ENCODE results near the gene ESR1. TPM values are rescaled to one million over a fixed set of nuclear protein-coding genes. Genes with fewer than 3 reads are reported as not detected.

The ESR1 gene
- total RNA-seq, 4 donors from 2014 or later = 1.3 to 2.6 (median 2.2) TPM

DNA sequence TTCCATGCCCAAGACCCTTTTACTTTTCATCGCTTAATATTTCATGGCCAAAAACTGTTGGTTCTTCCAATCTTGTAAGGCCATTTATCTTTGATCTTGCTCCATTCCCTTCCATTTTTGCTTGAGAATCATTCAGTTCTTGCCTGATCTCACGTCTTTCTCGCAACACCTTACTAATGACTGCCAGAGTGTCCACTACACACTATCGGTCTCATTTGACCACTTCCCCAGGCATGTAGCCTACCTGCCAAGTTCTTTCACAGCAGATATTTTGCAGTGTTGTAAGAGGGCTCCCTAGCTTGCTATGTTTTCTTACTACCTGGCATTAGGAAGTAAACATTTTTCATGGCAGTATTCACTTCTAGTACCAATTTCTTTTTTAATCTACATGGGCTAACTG lies 248.0 kb downstream of the ESR1 start:
- no peak overlapping the region for H3K4me3 ChIP-seq
- H3K9me3 ChIP-seq = no peaks in the 10 kb centered on the region
- no peaks in the 10 kb centered on the region for H3K4me1 ChIP-seq
- no peak for DNase-seq (ENCODE audit: low spot score in 2 of 2)
- no peaks in the 10 kb centered on the region for H3K27me3 ChIP-seq
- no peak overlapping the region for H3K27ac ChIP-seq
- no peaks in the 10 kb centered on the region for H3K36me3 ChIP-seq
- 98% methylated on average over 4 of the region's 4 CpGs for WGBS
- TF ChIP-seq POLR2A (IDR thresholded peaks at IDR 0.05) (no peak), POLR2AphosphoS5 (IDR thresholded peaks at IDR 0.05) (no peak), EP300 (IDR thresholded peaks at IDR 0.05) (no peak)
- TF ChIP-seq, protein P1, sequence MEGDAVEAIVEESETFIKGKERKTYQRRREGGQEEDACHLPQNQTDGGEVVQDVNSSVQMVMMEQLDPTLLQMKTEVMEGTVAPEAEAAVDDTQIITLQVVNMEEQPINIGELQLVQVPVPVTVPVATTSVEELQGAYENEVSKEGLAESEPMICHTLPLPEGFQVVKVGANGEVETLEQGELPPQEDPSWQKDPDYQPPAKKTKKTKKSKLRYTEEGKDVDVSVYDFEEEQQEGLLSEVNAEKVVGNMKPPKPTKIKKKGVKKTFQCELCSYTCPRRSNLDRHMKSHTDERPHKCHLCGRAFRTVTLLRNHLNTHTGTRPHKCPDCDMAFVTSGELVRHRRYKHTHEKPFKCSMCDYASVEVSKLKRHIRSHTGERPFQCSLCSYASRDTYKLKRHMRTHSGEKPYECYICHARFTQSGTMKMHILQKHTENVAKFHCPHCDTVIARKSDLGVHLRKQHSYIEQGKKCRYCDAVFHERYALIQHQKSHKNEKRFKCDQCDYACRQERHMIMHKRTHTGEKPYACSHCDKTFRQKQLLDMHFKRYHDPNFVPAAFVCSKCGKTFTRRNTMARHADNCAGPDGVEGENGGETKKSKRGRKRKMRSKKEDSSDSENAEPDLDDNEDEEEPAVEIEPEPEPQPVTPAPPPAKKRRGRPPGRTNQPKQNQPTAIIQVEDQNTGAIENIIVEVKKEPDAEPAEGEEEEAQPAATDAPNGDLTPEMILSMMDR (IDR thresholded peaks at IDR 0.05) = no peak

DNA sequence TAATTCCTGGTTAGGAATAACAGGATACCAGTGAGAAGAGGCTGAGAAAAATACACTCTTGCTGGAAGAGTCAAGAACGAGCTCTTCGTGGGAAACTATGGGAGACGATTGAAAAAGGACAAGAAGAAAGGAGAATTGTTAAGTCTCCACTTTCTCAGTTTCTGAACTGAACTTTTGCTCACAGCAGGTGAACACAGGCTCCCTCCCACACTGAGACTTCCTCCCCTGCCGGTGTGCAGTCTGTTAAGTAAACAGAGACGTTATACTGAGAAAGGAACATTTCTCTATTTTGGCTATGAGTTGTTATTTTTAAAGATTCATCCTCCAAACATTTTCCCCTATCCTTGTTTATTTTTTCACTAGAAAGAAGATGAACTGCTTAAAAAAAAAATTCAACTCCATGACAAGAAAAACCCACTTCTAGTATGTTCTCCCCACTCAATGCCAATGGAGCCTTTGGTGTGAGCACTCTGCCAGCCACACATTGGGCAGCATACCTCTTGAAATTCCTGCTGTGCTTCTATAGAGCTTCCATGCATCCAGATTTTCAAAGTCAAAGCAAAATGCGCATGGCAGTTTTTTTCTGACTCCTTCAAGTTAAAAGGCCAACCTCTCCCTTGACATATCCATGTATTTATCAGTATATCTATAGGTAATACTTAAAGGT lies 250.5 kb downstream of the ESR1 start:
- H3K4me1 ChIP-seq = no peaks in the 10 kb centered on the region
- H3K27me3 ChIP-seq = no peaks in the 10 kb centered on the region
- no peaks in the 10 kb centered on the region for H3K36me3 ChIP-seq
- no peak overlapping the region for H3K27ac ChIP-seq
- WGBS = 71% methylated on average over 6 of the region's 6 CpGs
- no peaks in the 10 kb centered on the region for H3K9me3 ChIP-seq
- H3K4me3 ChIP-seq = no peak overlapping the region
- no peak for DNase-seq (ENCODE audit: low spot score in 2 of 2)
- TF ChIP-seq EP300 (IDR thresholded peaks at IDR 0.05) (no peak), POLR2A (IDR thresholded peaks at IDR 0.05) (no peak), POLR2AphosphoS5 (IDR thresholded peaks at IDR 0.05) (no peak)
- TF ChIP-seq, protein P1 (IDR thresholded peaks at IDR 0.05) = no peak

DNA sequence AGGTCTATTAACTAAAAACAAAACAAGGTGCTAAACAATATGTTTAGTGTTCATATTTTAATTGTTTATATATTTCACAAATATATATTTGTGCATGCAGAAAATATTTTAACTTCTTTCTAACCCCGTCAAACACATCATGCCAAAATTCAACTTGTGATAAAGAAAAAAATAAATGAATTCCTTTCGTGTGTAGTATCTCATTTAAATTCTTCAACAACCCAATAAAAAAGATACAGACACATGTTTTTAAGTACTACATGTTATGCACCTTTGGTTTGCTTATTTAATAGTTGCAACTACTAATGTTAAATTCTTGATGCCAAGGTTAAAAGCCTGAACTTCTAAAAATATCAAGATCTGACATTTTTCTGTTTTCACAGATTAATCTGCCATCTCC lies 252.4 kb downstream of the ESR1 start:
- TF ChIP-seq, protein P1 (IDR thresholded peaks at IDR 0.05) = no peak
- TF ChIP-seq POLR2AphosphoS5 (IDR thresholded peaks at IDR 0.05) (no peak), POLR2A (IDR thresholded peaks at IDR 0.05) (no peak), EP300 (IDR thresholded peaks at IDR 0.05) (no peak)
- no peak overlapping the region for H3K4me3 ChIP-seq
- H3K27me3 ChIP-seq = no peaks in the 10 kb centered on the region
- H3K36me3 ChIP-seq = no peaks in the 10 kb centered on the region
- H3K9me3 ChIP-seq = no peaks in the 10 kb centered on the region
- no peak for DNase-seq (ENCODE audit: low spot score in 2 of 2)
- no peak overlapping the region for H3K27ac ChIP-seq
- H3K4me1 ChIP-seq = no peaks in the 10 kb centered on the region
- 93% methylated on average over 2 of the region's 2 CpGs for WGBS

DNA sequence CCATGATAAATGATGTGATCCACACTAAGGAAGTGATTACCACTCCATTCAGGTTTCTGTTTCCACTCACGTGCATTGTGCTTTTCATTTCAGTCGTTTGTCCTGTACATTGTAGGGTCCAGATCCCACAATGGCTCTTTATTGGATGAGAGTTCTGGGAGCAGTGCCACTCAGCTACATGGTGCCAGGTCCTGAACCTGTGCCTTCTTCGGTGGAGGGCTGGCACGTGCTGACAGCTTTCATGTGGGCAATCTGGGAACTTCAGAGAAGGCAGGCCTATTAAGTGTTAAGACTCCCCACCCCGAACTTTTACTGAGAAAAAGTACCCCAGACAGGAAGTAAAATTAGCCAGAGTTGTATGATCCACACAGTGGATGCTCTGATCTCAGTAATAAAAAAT lies 255.0 kb downstream of the ESR1 start:
- DNase-seq (ENCODE audit: low spot score in 2 of 2) = no peak
- Histone ChIP-seq H3K27me3 (no peaks in the 10 kb centered on the region), H3K4me3 (no peak overlapping the region), H3K36me3 (no peaks in the 10 kb centered on the region), H3K9me3 (no peaks in the 10 kb centered on the region), H3K4me1 (no peaks in the 10 kb centered on the region), H3K27ac (no peak overlapping the region)
- 62% methylated on average over 5 of the region's 5 CpGs for WGBS
- no peak for TF ChIP-seq EP300 (IDR thresholded peaks at IDR 0.05)
- TF ChIP-seq POLR2AphosphoS5 (IDR thresholded peaks at IDR 0.05) = no peak
- TF ChIP-seq, protein P1 (IDR thresholded peaks at IDR 0.05) = no peak
- no peak for TF ChIP-seq POLR2A (IDR thresholded peaks at IDR 0.05)

DNA sequence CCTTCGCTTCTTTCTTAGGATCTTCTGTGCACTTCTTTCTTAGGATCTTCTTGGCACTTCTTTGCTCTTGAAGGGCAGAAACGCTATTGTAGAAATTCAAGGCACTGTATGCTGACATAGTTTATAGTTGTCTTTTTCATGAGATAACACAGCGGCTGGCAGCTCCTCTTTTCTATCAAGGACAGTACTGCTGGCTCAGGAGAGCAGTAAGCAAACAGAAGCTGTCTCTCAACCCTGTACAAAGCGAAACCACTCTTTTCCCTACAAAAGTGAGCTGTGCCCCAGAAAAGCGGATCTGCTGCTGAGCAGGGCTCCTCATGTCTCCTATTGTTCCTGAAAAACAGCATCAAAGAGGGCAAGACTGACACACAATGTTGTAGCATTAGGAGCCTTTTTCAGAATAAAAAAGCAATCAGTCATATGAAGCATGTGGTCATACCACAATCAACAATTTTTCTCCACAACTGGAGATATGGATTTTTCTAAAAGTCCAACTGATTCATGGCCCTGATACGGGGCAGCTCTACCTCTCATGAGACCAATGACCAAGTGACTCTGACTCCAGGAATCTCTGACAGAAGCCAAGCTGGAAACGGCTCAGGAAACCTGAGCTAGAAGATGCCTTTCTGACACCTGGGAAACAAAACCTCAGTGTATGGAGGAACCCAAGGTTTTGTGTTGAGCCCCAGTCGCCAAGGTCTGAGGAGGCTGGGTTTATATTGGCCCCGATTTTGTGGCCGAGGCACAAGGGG lies 255.9 kb downstream of the ESR1 start:
- H3K9me3 ChIP-seq = no peaks in the 10 kb centered on the region
- H3K27ac ChIP-seq = no peak overlapping the region
- H3K27me3 ChIP-seq = no peaks in the 10 kb centered on the region
- 85% methylated on average over 10 of the region's 10 CpGs for WGBS
- TF ChIP-seq POLR2A (IDR thresholded peaks at IDR 0.05) (no peak), POLR2AphosphoS5 (IDR thresholded peaks at IDR 0.05) (no peak), EP300 (IDR thresholded peaks at IDR 0.05) (no peak)
- TF ChIP-seq, protein P1 (IDR thresholded peaks at IDR 0.05) = no peak
- no peaks in the 10 kb centered on the region for H3K4me1 ChIP-seq
- no peak overlapping the region for H3K4me3 ChIP-seq
- DNase-seq (ENCODE audit: low spot score in 2 of 2) = no peak
- H3K36me3 ChIP-seq = no peaks in the 10 kb centered on the region

Data from suprapubic skin (tissue), 4 donors.